ENCODE data around the gene TMEM184A. TPM values are rescaled to one million over a fixed set of nuclear protein-coding genes. Genes with fewer than 3 reads are reported as not detected.

Gene TMEM184A
- total and polyA plus RNA-seq, 2 donors (not counting 3 experiments of a cell fraction or from before 2014, with no cell fraction given), result 0.48 TPM; not detected in 1

- POLR2A ChIA-PET, result no interaction called here
- no peaks in the 10 kb centered on the region for H4K20me1 ChIP-seq (replicated peaks; ENCODE audit: control insufficient read depth, extremely low read depth, insufficient read depth, low read length)
- peaks cover 8 to 27% of the 10 kb centered on the region in 2 experiments for H3K36me3 ChIP-seq (ENCODE audit: control insufficient read depth in 2 of 2, extremely low read depth in 1 of 2, insufficient read depth in 2 of 2, low read length in 2 of 2)
- peaks cover 13% of the 10 kb centered on the region for H3K4me1 ChIP-seq (ENCODE audit: control insufficient read depth, extremely low read depth, insufficient read depth, low read length)
- FAIRE-seq (no peak), DNase-seq (ENCODE audit: low read depth, low spot score) (no peak)
- H3K9me3 ChIP-seq (replicated peaks; ENCODE audit: control insufficient read depth, insufficient read depth, low read length), result no peaks in the 10 kb centered on the region
- H3K9me1 ChIP-seq (replicated peaks; ENCODE audit: control insufficient read depth, extremely low read depth, insufficient read depth, low read length), result no peaks in the 10 kb centered on the region
- CTCF ChIA-PET, result no interaction called here
- no peak overlapping the region for H2AFZ ChIP-seq (ENCODE audit: low read depth, low read length)
- peaks cover 17% of the 10 kb centered on the region for H3K79me2 ChIP-seq (ENCODE audit: control insufficient read depth, insufficient read depth, low read length)
- no peak overlapping the region for H3K27ac ChIP-seq (ENCODE audit: insufficient read depth, low read depth, low read length)
- H3K9ac ChIP-seq (replicated peaks; ENCODE audit: extremely low read depth, insufficient read depth, low read length), result no peak overlapping the region
- dilution Hi-C loops (cut with MboI; ENCODE audit: extremely low pct_ligation_motif_present, low sequenced_read_pairs) (no loop called here), intact Hi-C loops (cut with micrococcal nuclease) (no loop called here)
- no peak overlapping the region for H3K4me2 ChIP-seq (ENCODE audit: insufficient read depth, low read length)
- no peaks in the 10 kb centered on the region for H3K27me3 ChIP-seq (ENCODE audit: control insufficient read depth in 2 of 2, insufficient read depth in 2 of 2, low read length in 2 of 2)
- BruUV-seq (replicated peaks), result TSS peak; percentile 2
- no peak overlapping the region for H3K4me3 ChIP-seq (replicated peaks in 1 of 3; ENCODE audit: insufficient read depth in 1 of 3, low read depth in 1 of 3, low read length in 3 of 3)
- TF ChIP-seq MYC (IDR thresholded peaks at IDR 0.05; ENCODE audit: low read depth, low read length), result no peak
- TF ChIP-seq GATA2 (IDR thresholded peaks at IDR 0.05; ENCODE audit: insufficient read depth, insufficient read length, low read depth, low read length), result no peak
- TF ChIP-seq POLR2AphosphoS5 (IDR thresholded peaks at IDR 0.05; ENCODE audit: insufficient read depth, low read depth, low read length), result no peak
- no peak for TF ChIP-seq FOS (IDR thresholded peaks at IDR 0.05; ENCODE audit: borderline replicate concordance, insufficient read depth, low read length)
- TF ChIP-seq MAX (IDR thresholded peaks at IDR 0.05; ENCODE audit: insufficient read depth, insufficient read length), result no peak
- TF ChIP-seq EZH2 (IDR thresholded peaks at IDR 0.05; ENCODE audit: borderline replicate concordance, low read depth, low read length, severe bottlenecking), result no peak
These were observed 13.7 kb downstream of the TMEM184A start for GRCh38 chr7:1542329-1542728.

- peaks cover 8 to 27% of the 10 kb centered on the region in 2 experiments for H3K36me3 ChIP-seq (ENCODE audit: control insufficient read depth in 2 of 2, extremely low read depth in 1 of 2, insufficient read depth in 2 of 2, low read length in 2 of 2)
- no peak overlapping the region for H3K4me2 ChIP-seq (ENCODE audit: insufficient read depth, low read length)
- POLR2A ChIA-PET, result no interaction called here
- CTCF ChIA-PET, result no interaction called here
- H3K4me1 ChIP-seq (ENCODE audit: control insufficient read depth, extremely low read depth, insufficient read depth, low read length), result peaks cover 17% of the 10 kb centered on the region
- DNase-seq (ENCODE audit: low read depth, low spot score) (no peak), FAIRE-seq (no peak)
- BruUV-seq (replicated peaks), result no TSS peak
- no peak overlapping the region for H2AFZ ChIP-seq (ENCODE audit: low read depth, low read length)
- H3K27me3 ChIP-seq (ENCODE audit: control insufficient read depth in 2 of 2, insufficient read depth in 2 of 2, low read length in 2 of 2), result no peaks in the 10 kb centered on the region
- intact Hi-C loops (cut with micrococcal nuclease) (no loop called here), dilution Hi-C loops (cut with MboI; ENCODE audit: extremely low pct_ligation_motif_present, low sequenced_read_pairs) (no loop called here)
- no peaks in the 10 kb centered on the region for H3K9me3 ChIP-seq (replicated peaks; ENCODE audit: control insufficient read depth, insufficient read depth, low read length)
- TF ChIP-seq JUN (IDR thresholded peaks at IDR 0.05; ENCODE audit: borderline replicate concordance, insufficient read depth, insufficient read length, low read depth), result no peak
- no peak for TF ChIP-seq FOS (IDR thresholded peaks at IDR 0.05; ENCODE audit: borderline replicate concordance, insufficient read depth, low read length)
- no peak for TF ChIP-seq MAX (IDR thresholded peaks at IDR 0.05; ENCODE audit: insufficient read depth, insufficient read length)
- no peak for TF ChIP-seq CTCF (IDR thresholded peaks at IDR 0.05; ENCODE audit: extremely low read depth in 1 of 2, insufficient read depth in 1 of 2, low read depth in 1 of 2, low read length in 2 of 2)
- no peak for TF ChIP-seq EZH2 (IDR thresholded peaks at IDR 0.05; ENCODE audit: borderline replicate concordance, low read depth, low read length, severe bottlenecking)
- no peak for TF ChIP-seq GATA2 (IDR thresholded peaks at IDR 0.05; ENCODE audit: insufficient read depth, insufficient read length, low read depth, low read length)
- no peak for TF ChIP-seq POLR2AphosphoS5 (IDR thresholded peaks at IDR 0.05; ENCODE audit: insufficient read depth, low read depth, low read length)
- TF ChIP-seq MYC (IDR thresholded peaks at IDR 0.05; ENCODE audit: low read depth, low read length), result no peak
- no peak for TF ChIP-seq POLR2A (IDR thresholded peaks at IDR 0.05; ENCODE audit: low read depth, low read length)
- H3K9ac ChIP-seq (replicated peaks; ENCODE audit: extremely low read depth, insufficient read depth, low read length), result no peak overlapping the region
- no peak overlapping the region for H3K27ac ChIP-seq (ENCODE audit: insufficient read depth, low read depth, low read length)
- no peak overlapping the region for H3K4me3 ChIP-seq (replicated peaks in 1 of 3; ENCODE audit: insufficient read depth in 1 of 3, low read depth in 1 of 3, low read length in 3 of 3)
- H3K9me1 ChIP-seq (replicated peaks; ENCODE audit: control insufficient read depth, extremely low read depth, insufficient read depth, low read length), result no peaks in the 10 kb centered on the region
- peaks cover 18% of the 10 kb centered on the region for H3K79me2 ChIP-seq (ENCODE audit: control insufficient read depth, insufficient read depth, low read length)
- no peaks in the 10 kb centered on the region for H4K20me1 ChIP-seq (replicated peaks; ENCODE audit: control insufficient read depth, extremely low read depth, insufficient read depth, low read length)
These were observed 14.4 kb downstream of the TMEM184A start for GRCh38 chr7:1541431-1542162.

Measured in endothelial cell of umbilical vein (primary cell).